Activated T-helper 17 cell treated with anti-CD3 and anti-CD28 coated beads, Interleukin-2, amount 50 U/mL, for 72 hours (primary cell): ENCODE results near the gene HOXB9. TPM values are rescaled to one million over a fixed set of nuclear protein-coding genes. Genes with fewer than 3 reads are reported as not detected.
A peak's percentile ranks its signal among the peaks of the same experiment; 100 is the strongest.

Source experiments
- ATAC-seq: fragments of 150-1000 bp; cut with Tn5 transposase; replicated peaks from 2 replicates; pipeline ENCODE4 v1.10.0; 2021; ENCODE audit warnings: mild to moderate bottlenecking, moderate library complexity
- H3K27ac Mint-ChIP-seq: one replicate; pipeline ENCODE4 v1.8.0; 2022; ENCODE audit warnings: mixed read lengths
- H3K27me3 Mint-ChIP-seq: one replicate; pipeline ENCODE4 v1.8.0; 2022; ENCODE audit warnings: mixed read lengths
- H3K36me3 Mint-ChIP-seq: one replicate; pipeline ENCODE4 v1.8.0; 2022; ENCODE audit warnings: low read depth, mild to moderate bottlenecking, mixed read lengths
- H3K4me1 Mint-ChIP-seq: one replicate; pipeline ENCODE4 v1.8.0; 2022; ENCODE audit warnings: mixed read lengths
- H3K4me3 Mint-ChIP-seq: one replicate; pipeline ENCODE4 v1.8.0; 2022; ENCODE audit warnings: mild to moderate bottlenecking, mixed read lengths
- H3K9me3 Mint-ChIP-seq: one replicate; pipeline ENCODE4 v1.8.0; 2022; ENCODE audit warnings: mixed read lengths
- total RNA-seq, 2 donors: library from RNA; stranded (reverse); gene quantifications; one replicate each; pipeline ENCODE4 v1.2.3, GENCODE V29; 2022

Gene HOXB9
- total RNA-seq, 2 donors from 2014 or later = 0.40 to 0.58 TPM

- Mint-ChIP-seq H3K27me3 (peaks cover 70% of the 10 kb centered on the region), H3K4me3 (peak overlapping the region; percentile 82), H3K36me3 (no peaks in the 10 kb centered on the region), H3K27ac (no peak overlapping the region), H3K9me3 (no peaks in the 10 kb centered on the region), H3K4me1 (peaks cover 16% of the 10 kb centered on the region)
- peak; percentile 67 for ATAC-seq
Observed at GRCh38 chr17:48593840-48594537, 32.2 kb downstream of the HOXB9 start.

GRCh38 chr17:48593126-48593829, 32.9 kb downstream of the HOXB9 start, which contains the start of gene HOXB5:
Gene HOXB5, minus strand, starts transcription at chr17:48593779. Its CDS starts 97 bp downstream, at chr17:48593682.
- Mint-ChIP-seq H3K4me3 (peak within 1 kb of the TSS; percentile 82), H3K36me3 (no peaks in the 10 kb centered on the region), H3K4me1 (peaks cover 16% of the 10 kb centered on the region), H3K9me3 (no peaks in the 10 kb centered on the region), H3K27ac (no peak within 1 kb of the TSS), H3K27me3 (peaks cover 70% of the 10 kb centered on the region)
- peak; percentile 40 for ATAC-seq

- H3K9me3 Mint-ChIP-seq = no peaks in the 10 kb centered on the region
- peaks cover 11% of the 10 kb centered on the region for H3K4me1 Mint-ChIP-seq
- no peaks in the 10 kb centered on the region for H3K36me3 Mint-ChIP-seq
- peak overlapping the region; percentile 82 for H3K4me3 Mint-ChIP-seq
- no peak overlapping the region for H3K27ac Mint-ChIP-seq
- peaks cover 69% of the 10 kb centered on the region for H3K27me3 Mint-ChIP-seq
- peak; percentile 46 for ATAC-seq
Observed at GRCh38 chr17:48592577-48592976, 33.6 kb downstream of the HOXB9 start.

- peak overlapping the region; percentile 82 for H3K4me3 Mint-ChIP-seq
- no peak overlapping the region for H3K27ac Mint-ChIP-seq
- H3K27me3 Mint-ChIP-seq = peaks cover 69% of the 10 kb centered on the region
- H3K4me1 Mint-ChIP-seq = peaks cover 11% of the 10 kb centered on the region
- no peaks in the 10 kb centered on the region for H3K36me3 Mint-ChIP-seq
- no peaks in the 10 kb centered on the region for H3K9me3 Mint-ChIP-seq
- no peak for ATAC-seq
Observed at GRCh38 chr17:48592057-48592514, 34.1 kb downstream of the HOXB9 start.

GRCh38 chr17:48591255-48592056, 34.7 kb downstream of the HOXB9 start:
- ATAC-seq = no peak
- no peaks in the 10 kb centered on the region for H3K9me3 Mint-ChIP-seq
- no peak overlapping the region for H3K27ac Mint-ChIP-seq
- H3K27me3 Mint-ChIP-seq = peaks cover 67% of the 10 kb centered on the region
- no peaks in the 10 kb centered on the region for H3K36me3 Mint-ChIP-seq
- H3K4me3 Mint-ChIP-seq = no peak overlapping the region
- peaks cover 11% of the 10 kb centered on the region for H3K4me1 Mint-ChIP-seq

GRCh38 chr17:48590607-48591161, 35.5 kb downstream of the HOXB9 start:
- Mint-ChIP-seq H3K36me3 (no peaks in the 10 kb centered on the region), H3K27ac (no peak overlapping the region), H3K9me3 (no peaks in the 10 kb centered on the region), H3K4me1 (peaks cover 14% of the 10 kb centered on the region), H3K4me3 (no peak overlapping the region), H3K27me3 (peaks cover 69% of the 10 kb centered on the region)
- ATAC-seq = no peak

- H3K36me3 Mint-ChIP-seq = no peaks in the 10 kb centered on the region
- peaks cover 19% of the 10 kb centered on the region for H3K4me1 Mint-ChIP-seq
- no peak within 1 kb of the TSS for H3K27ac Mint-ChIP-seq
- no peak within 1 kb of the TSS for H3K4me3 Mint-ChIP-seq
- ATAC-seq = no peak
- H3K27me3 Mint-ChIP-seq = peaks cover 66% of the 10 kb centered on the region
- no peaks in the 10 kb centered on the region for H3K9me3 Mint-ChIP-seq
Observed at GRCh38 chr17:48589831-48590606, 36.1 kb downstream of the HOXB9 start, which contains the start of gene HOXB3. Gene HOXB3, minus strand, starts transcription at chr17:48590241. Its CDS starts 37,767 bp downstream, at chr17:48552474.

GRCh38 chr17:48589060-48589830, 36.9 kb downstream of the HOXB9 start:
- H3K4me3 Mint-ChIP-seq = no peak overlapping the region
- peaks cover 22% of the 10 kb centered on the region for H3K4me1 Mint-ChIP-seq
- no peaks in the 10 kb centered on the region for H3K36me3 Mint-ChIP-seq
- peaks cover 66% of the 10 kb centered on the region for H3K27me3 Mint-ChIP-seq
- H3K9me3 Mint-ChIP-seq = no peaks in the 10 kb centered on the region
- ATAC-seq = no peak
- no peak overlapping the region for H3K27ac Mint-ChIP-seq

- no peaks in the 10 kb centered on the region for H3K36me3 Mint-ChIP-seq
- no peak for ATAC-seq
- H3K27ac Mint-ChIP-seq = no peak overlapping the region
- H3K9me3 Mint-ChIP-seq = no peaks in the 10 kb centered on the region
- no peak overlapping the region for H3K4me3 Mint-ChIP-seq
- H3K4me1 Mint-ChIP-seq = peaks cover 22% of the 10 kb centered on the region
- peaks cover 72% of the 10 kb centered on the region for H3K27me3 Mint-ChIP-seq
Observed at GRCh38 chr17:48588528-48588927, 37.6 kb downstream of the HOXB9 start.

- H3K4me1 Mint-ChIP-seq = peaks cover 22% of the 10 kb centered on the region
- H3K36me3 Mint-ChIP-seq = no peaks in the 10 kb centered on the region
- H3K27me3 Mint-ChIP-seq = peaks cover 75% of the 10 kb centered on the region
- no peak overlapping the region for H3K27ac Mint-ChIP-seq
- ATAC-seq = no peak
- no peaks in the 10 kb centered on the region for H3K9me3 Mint-ChIP-seq
- H3K4me3 Mint-ChIP-seq = no peak overlapping the region
Observed at GRCh38 chr17:48588074-48588415, 38.1 kb downstream of the HOXB9 start.

GRCh38 chr17:48587276-48588073, 38.7 kb downstream of the HOXB9 start:
- no peaks in the 10 kb centered on the region for H3K9me3 Mint-ChIP-seq
- no peak for ATAC-seq
- H3K4me3 Mint-ChIP-seq = no peak overlapping the region
- H3K27ac Mint-ChIP-seq = no peak overlapping the region
- H3K36me3 Mint-ChIP-seq = no peaks in the 10 kb centered on the region
- peaks cover 16% of the 10 kb centered on the region for H3K4me1 Mint-ChIP-seq
- H3K27me3 Mint-ChIP-seq = peaks cover 75% of the 10 kb centered on the region

- Mint-ChIP-seq H3K27ac (no peak overlapping the region), H3K4me3 (peak overlapping the region; percentile 85), H3K36me3 (no peaks in the 10 kb centered on the region), H3K27me3 (peaks cover 73% of the 10 kb centered on the region), H3K4me1 (peaks cover 16% of the 10 kb centered on the region), H3K9me3 (no peaks in the 10 kb centered on the region)
- peak; percentile 42 for ATAC-seq
Observed at GRCh38 chr17:48586355-48587258, 39.6 kb downstream of the HOXB9 start.
